Endothelial cell of umbilical vein (primary cell): ENCODE measurements around the gene LYZL6. TPM values are rescaled to one million over a fixed set of nuclear protein-coding genes. Genes with fewer than 3 reads are reported as not detected.

ENCODE experiments used
- BruUV-seq: library from RNA; stranded (reverse); fragments of 400-500 nt; replicated peaks from 2 replicates; lab custom pipeline; 2021; lab: Mats Ljungman, UMichigan
- CTCF ChIA-PET: fragments of 300-600, 350-600 bp; sonication (Branson Sonifier 250); formaldehyde crosslinking; loops from one replicate; lab custom pipeline; 2021; ENCODE audit warnings: antibody characterized with exemption, inconsistent platforms; lab: Charles Lee
- POLR2A ChIA-PET: fragments of 300-600, 350-600 bp; sonication (Branson Sonifier 250); formaldehyde crosslinking; loops from one replicate; lab custom pipeline; 2021; ENCODE audit warnings: antibody characterized with exemption, inconsistent platforms; lab: Charles Lee
- DNase-seq: peaks from one replicate; pipeline ENCODE4 v3.0.0-alpha.2; 2011; ENCODE audit warnings: low read depth, low spot score
- FAIRE-seq: peaks from 2 replicates; lab custom pipeline; 2011; peaks lifted over from hg19 to GRCh38; lab: Jason Lieb, UNC
- H2AFZ ChIP-seq: 2 replicates; pipeline ENCODE4 v1.6.0; 2012; ENCODE audit warnings: low read depth, low read length, control low read depth, inconsistent platforms
- H3K27ac ChIP-seq: 2 replicates; pipeline ENCODE4 v1.5.1; 2011; ENCODE audit warnings: low read depth, mild to moderate bottlenecking, control low read depth, low read length, moderate library complexity; ENCODE audit not compliant: insufficient read depth
- H3K27me3 ChIP-seq, 2 experiments: 2 replicates each; pipeline versions ENCODE4 v1.6.0 to v1.6.1; 2011; ENCODE audit warnings: low read length in 2 of 2, mixed read lengths in 1 of 2; ENCODE audit not compliant: control insufficient read depth in 2 of 2, insufficient read depth in 2 of 2
- H3K36me3 ChIP-seq, 2 experiments: 2 replicates in 1 of 2; 3 replicates in 1 of 2; pipeline ENCODE4 v1.5.1; 2011; ENCODE audit warnings: low read length in 2 of 2, mild to moderate bottlenecking in 1 of 2, moderate library complexity in 1 of 2; ENCODE audit not compliant: control insufficient read depth in 2 of 2, insufficient read depth in 2 of 2; ENCODE audit errors: extremely low read depth in 1 of 2
- H3K4me1 ChIP-seq: 3 replicates; pipeline ENCODE4 v1.5.1; 2011; ENCODE audit warnings: mild to moderate bottlenecking, low read length; ENCODE audit not compliant: control insufficient read depth, insufficient read depth; ENCODE audit errors: extremely low read depth
- H3K4me2 ChIP-seq: 2 replicates; pipeline ENCODE4 v1.6.1; 2011; ENCODE audit warnings: low read length, control low read depth, mixed read lengths; ENCODE audit not compliant: insufficient read depth
- H3K4me3 ChIP-seq, 3 experiments: fragments of 200-600 bp in 1 of 3; sonication (generic), shearing (Covaris generic) in 1 of 3; replicated peaks in 1 of 3; 2 replicates each; pipeline ENCODE4 v1.5.1; 2011 to 2016; ENCODE audit warnings: control low read depth in 3 of 3, low read length in 3 of 3, mild to moderate bottlenecking in 2 of 3, inconsistent platforms in 1 of 3, low read depth in 1 of 3, moderate library complexity in 1 of 3; ENCODE audit not compliant: insufficient read depth in 1 of 3
- H3K79me2 ChIP-seq: 2 replicates; pipeline ENCODE4 v1.6.0; 2012; ENCODE audit warnings: low read length, inconsistent platforms; ENCODE audit not compliant: control insufficient read depth, insufficient read depth
- H3K9ac ChIP-seq: replicated peaks from 2 replicates; pipeline ENCODE3; 2011; ENCODE audit warnings: low read length, control low read depth; ENCODE audit not compliant: insufficient read depth; ENCODE audit errors: extremely low read depth
- H3K9me1 ChIP-seq: replicated peaks from 3 replicates; pipeline ENCODE4 v1.6.0; 2011; ENCODE audit warnings: mild to moderate bottlenecking, low read length; ENCODE audit not compliant: control insufficient read depth, insufficient read depth; ENCODE audit errors: extremely low read depth
- H3K9me3 ChIP-seq: replicated peaks from 2 replicates; pipeline ENCODE4 v1.5.1; 2012; ENCODE audit warnings: low read length, inconsistent platforms; ENCODE audit not compliant: control insufficient read depth, insufficient read depth
- H4K20me1 ChIP-seq: replicated peaks from 2 replicates; pipeline ENCODE3; 2011; ENCODE audit warnings: mild to moderate bottlenecking, low read length; ENCODE audit not compliant: control insufficient read depth, insufficient read depth; ENCODE audit errors: extremely low read depth
- EZH2 ChIP-seq: IDR thresholded peaks from 2 replicates; pipeline ENCODE4 v1.6.1; 2012; ENCODE audit warnings: borderline replicate concordance, low read depth, mild to moderate bottlenecking, moderate library complexity, low read length, inconsistent platforms; ENCODE audit not compliant: severe bottlenecking
- JUN ChIP-seq: IDR thresholded peaks from 2 replicates; pipeline ENCODE4 v1.6.1; 2011; ENCODE audit warnings: borderline replicate concordance, low read depth; ENCODE audit not compliant: insufficient read length, insufficient read depth
- POLR2A ChIP-seq: IDR thresholded peaks from 2 replicates; pipeline ENCODE4 v1.6.1; 2012; ENCODE audit warnings: low read depth, mild to moderate bottlenecking, control low read depth, low read length
- POLR2AphosphoS5 ChIP-seq: IDR thresholded peaks from 2 replicates; pipeline ENCODE4 v1.6.1; 2012; ENCODE audit warnings: low read depth, mild to moderate bottlenecking, control low read depth, low read length, moderate library complexity; ENCODE audit not compliant: insufficient read depth
- dilution Hi-C: fragments of 300-500 bp; cut with MboI; formaldehyde crosslinking; loops from one replicate; pipeline ENCODE4 v1.15.0; 2019; ENCODE audit warnings: low sequenced_read_pairs; ENCODE audit not compliant: extremely low pct_ligation_motif_present
- intact Hi-C: fragments of 100-400 bp; cut with micrococcal nuclease; formaldehyde crosslinking; loops from one replicate; pipeline ENCODE4 v1.10.0; 2022
- polyA plus RNA-seq, 4 experiments: library from polyadenylated mRNA; depleted of rRNA in 3 of 4; stranded (reverse) in 3 of 4; unstranded in 1 of 4; fragments of >200 nt; gene quantifications; 2 replicates each; pipeline versions ENCODE4 v1.2.1 to v1.2.3, GENCODE V29; 2011 to 2012; ENCODE audit warnings: missing spikeins in 1 of 4
- total RNA-seq: library from RNA; stranded (reverse); gene quantifications from 2 replicates; pipeline ENCODE4 v1.2.3, GENCODE V29; 2021
- TF ChIP-seq, protein P1 (sequence below): IDR thresholded peaks from 2 replicates; pipeline ENCODE4 v1.6.1; 2011; ENCODE audit not compliant: insufficient read depth, insufficient read length
- TF ChIP-seq, protein P2 (sequence below), 2 donors: IDR thresholded peaks; 1 replicate in 1 of 2; 2 replicates in 1 of 2; pipeline ENCODE4 v1.5.1; 2011; ENCODE audit warnings: low read length in 2 of 2, mild to moderate bottlenecking in 2 of 2, moderate library complexity in 2 of 2, control low read depth in 1 of 2, inconsistent platforms in 1 of 2, low read depth in 1 of 2; ENCODE audit not compliant: insufficient read depth in 1 of 2; ENCODE audit errors: extremely low read depth in 1 of 2

Gene LYZL6
- total and polyA plus RNA-seq, 2 donors (not counting 3 experiments of a cell fraction or from before 2014, with no cell fraction given), result not detected

DNA sequence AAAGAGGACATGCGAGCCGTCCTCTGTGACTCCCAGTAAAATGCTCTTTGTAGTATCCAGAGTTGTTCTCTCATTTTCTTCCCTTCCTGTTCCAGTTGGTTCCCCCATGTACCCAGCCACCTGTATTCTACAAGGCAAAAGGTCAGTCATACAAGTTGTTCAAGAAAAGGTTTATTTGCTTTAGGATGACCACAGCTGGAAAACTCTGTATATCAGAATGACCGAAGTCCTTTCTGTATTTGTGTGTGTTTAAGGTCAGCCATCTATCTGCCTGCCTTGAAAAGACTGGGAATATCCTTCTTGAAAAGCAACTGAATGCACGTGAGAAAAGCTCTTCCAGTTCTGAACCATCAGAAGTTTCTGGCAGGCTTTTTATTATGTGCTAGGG lies 29.4 kb upstream of the LYZL6 start:
- Histone ChIP-seq H3K9me1 (no peaks in the 10 kb centered on the region), H3K79me2 (no peaks in the 10 kb centered on the region), H2AFZ (peak overlapping the region; percentile 7), H3K27me3 (no peaks in the 10 kb centered on the region), H3K9me3 (no peaks in the 10 kb centered on the region), H3K9ac (no peak overlapping the region), H3K27ac (peak overlapping the region; percentile 56), H4K20me1 (no peaks in the 10 kb centered on the region), H3K4me1 (peaks cover 39% of the 10 kb centered on the region), H3K36me3 (no peaks in the 10 kb centered on the region), H3K4me3 (no peak overlapping the region), H3K4me2 (no peak overlapping the region)
- CTCF ChIA-PET, result interaction anchor here (0.7 to 13.0 kb wide), 7 partner anchors 9 to 175 kb away, joined by 3 to 467 read pairs (median 5); no protein-coding TSS in a partner anchor
- DNase-seq (no peak), FAIRE-seq (no peak)
- dilution Hi-C loops, result no loop called here
- POLR2A ChIA-PET, result interaction anchor here (1.6 kb wide), 1 partner anchor 100 kb away, joined by 5 read pairs; no protein-coding TSS in a partner anchor
- TF ChIP-seq JUN, result no peak
- no peak for TF ChIP-seq POLR2A
- TF ChIP-seq, protein P1, sequence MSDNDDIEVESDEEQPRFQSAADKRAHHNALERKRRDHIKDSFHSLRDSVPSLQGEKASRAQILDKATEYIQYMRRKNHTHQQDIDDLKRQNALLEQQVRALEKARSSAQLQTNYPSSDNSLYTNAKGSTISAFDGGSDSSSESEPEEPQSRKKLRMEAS, result no peak
- TF ChIP-seq EZH2, result no peak
- no peak for TF ChIP-seq POLR2AphosphoS5
- TF ChIP-seq, protein P2, sequence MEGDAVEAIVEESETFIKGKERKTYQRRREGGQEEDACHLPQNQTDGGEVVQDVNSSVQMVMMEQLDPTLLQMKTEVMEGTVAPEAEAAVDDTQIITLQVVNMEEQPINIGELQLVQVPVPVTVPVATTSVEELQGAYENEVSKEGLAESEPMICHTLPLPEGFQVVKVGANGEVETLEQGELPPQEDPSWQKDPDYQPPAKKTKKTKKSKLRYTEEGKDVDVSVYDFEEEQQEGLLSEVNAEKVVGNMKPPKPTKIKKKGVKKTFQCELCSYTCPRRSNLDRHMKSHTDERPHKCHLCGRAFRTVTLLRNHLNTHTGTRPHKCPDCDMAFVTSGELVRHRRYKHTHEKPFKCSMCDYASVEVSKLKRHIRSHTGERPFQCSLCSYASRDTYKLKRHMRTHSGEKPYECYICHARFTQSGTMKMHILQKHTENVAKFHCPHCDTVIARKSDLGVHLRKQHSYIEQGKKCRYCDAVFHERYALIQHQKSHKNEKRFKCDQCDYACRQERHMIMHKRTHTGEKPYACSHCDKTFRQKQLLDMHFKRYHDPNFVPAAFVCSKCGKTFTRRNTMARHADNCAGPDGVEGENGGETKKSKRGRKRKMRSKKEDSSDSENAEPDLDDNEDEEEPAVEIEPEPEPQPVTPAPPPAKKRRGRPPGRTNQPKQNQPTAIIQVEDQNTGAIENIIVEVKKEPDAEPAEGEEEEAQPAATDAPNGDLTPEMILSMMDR (IDR thresholded peaks at IDR 0.05; ENCODE audit: extremely low read depth in 1 of 2, insufficient read depth in 1 of 2, low read depth in 1 of 2, low read length in 2 of 2), result no peak
- intact Hi-C loops, result loop anchor here (1.0 kb wide), 1 partner anchor 15 kb away; no protein-coding TSS in a partner anchor
- BruUV-seq, result no TSS peak
